Head of caudate nucleus (tissue), 42 donors: Measurements from ENCODE around the gene SHCBP1L.

Experiments
- DNase-seq, 42 donors: peaks; one replicate each; pipeline versions ENCODE4 v3.0.0 to v3.0.0-alpha.2; 2020 to 2021; ENCODE audit warnings: mixed read lengths in 7 of 42
- intact Hi-C: fragments of 100-400 bp; cut with DNase I; formaldehyde crosslinking; loops from one replicate; pipeline ENCODE4 v1.15.0; 2022

The SHCBP1L gene

DNA sequence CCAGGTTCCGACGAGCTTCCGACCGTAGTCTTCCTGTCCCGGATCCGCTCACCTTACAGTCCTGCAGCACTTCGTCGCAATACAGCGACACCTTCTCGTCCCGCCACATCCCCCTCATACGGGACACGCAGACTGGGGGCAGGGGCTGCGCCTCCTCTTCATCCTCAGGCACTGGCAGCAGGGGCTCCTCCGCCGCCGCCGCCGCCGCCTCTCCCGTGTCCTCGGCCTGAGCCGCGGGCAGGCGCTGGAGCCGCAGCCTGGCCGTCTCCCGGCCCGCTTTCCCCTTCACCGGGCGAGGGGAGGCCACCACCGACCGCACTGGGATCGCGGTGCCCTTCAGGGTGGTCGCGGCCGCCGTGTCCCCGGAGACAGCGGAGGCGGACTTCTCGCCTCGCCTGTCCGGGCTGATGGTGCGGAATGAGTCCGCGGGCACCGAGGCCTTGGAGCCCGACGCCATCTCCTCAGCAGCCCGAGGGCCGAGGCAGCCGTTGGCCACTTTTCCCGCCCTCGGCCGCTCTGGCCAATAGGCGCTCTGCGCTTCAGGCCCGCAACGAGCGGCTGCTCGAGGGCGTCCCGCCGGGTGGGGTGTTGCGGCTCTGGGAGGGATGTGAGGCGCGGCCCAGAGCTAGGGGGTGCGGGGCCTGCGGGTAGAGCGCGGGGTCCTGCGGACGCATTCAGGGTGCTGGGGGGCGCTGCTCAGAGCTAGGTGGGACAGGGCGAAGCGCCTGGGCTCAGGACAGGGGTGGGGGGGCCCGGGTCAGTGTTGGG lies at the start of gene SHCBP1L:
TSS of gene SHCBP1L (minus strand) at position 490 of the 768 bp plus-strand sequence. CDS start at position 457, 33 bp downstream.
- intact Hi-C loops = no loop called here
- DNase-seq = no peak

DNA sequence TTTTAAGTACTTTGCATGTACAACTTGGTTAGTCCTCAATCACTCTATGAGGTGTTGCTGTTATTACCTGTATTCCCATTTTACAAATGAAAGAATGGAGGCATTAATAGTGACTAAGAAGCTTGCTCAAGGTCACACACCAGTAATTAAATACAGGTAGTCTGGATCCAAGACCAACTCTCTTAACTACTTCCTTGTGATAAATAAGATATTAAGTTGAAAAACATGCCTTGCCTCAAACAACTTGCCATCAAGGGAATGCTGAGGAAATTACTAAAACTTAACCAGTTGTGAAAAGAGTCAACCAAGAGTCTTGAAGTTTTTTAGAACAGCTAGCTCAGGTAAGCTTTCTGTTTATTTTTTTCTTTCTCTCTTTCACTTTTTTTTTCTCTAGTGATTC lies 49.3 kb upstream of the SHCBP1L start:
- intact Hi-C loops = no loop called here
- DNase-seq = no peak

DNA sequence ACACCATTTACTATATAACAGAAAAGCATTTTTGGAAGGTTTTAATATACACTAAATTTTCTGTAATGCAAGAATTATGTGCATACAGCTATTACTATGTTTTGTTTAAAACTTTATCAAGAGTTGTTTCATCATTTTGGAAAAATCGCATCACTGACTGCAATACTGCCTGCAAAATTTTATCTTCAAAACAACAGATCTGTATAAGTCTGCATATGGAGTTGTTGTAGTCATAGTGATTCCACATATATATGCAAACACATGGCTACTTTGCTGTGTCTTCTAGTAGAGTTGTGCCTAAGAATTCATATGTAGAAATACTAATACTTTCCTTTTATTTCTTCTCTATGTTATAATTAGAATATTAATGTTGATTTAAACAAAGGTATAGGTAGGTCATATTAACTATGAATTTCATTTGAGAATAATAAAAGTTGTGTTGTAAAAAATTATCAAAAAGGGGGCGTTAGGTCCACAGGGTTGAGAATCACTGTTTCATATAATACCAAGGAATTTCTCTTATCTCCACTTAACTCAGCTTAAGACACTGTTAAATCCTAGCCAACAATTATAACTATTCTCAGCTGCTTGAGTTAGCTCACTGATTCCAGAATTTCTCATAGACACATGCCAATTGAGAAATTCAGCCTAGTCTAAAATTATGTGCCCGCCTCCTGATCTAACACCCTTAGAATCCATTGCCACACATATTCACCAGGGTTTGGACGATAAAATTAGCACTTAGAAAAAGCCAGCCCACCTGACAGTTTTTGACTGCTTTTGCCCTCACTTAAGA lies 47.4 kb upstream of the SHCBP1L start:
- no peak for DNase-seq
- intact Hi-C loops = no loop called here

DNA sequence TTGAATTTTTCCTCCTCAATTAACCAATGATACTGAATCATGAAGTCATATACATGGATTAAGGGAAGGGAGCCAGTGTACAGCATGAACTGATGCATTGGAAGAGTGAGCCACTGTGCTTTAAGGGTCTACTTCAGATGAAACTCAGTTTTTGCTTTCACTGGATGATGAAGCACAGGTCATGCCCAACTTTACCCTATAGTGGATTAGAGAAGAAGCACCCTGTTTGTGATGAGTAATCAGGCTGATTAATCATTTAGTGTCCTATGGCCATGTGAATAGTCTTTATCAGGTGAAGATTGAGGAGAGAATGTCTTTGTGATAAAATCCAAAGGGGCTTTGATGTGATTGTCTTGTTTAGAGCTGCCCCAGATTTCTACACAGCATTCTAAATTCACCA lies 45.5 kb upstream of the SHCBP1L start:
- no peak for DNase-seq
- intact Hi-C loops = no loop called here

GRCh38 chr1:182996816-182997215 lies 43.9 kb upstream of the SHCBP1L start:
- intact Hi-C loops = no loop called here
- no peak for DNase-seq

- intact Hi-C loops = no loop called here
Observed at GRCh38 chr1:182995894-182996293, 42.9 kb upstream of the SHCBP1L start.

DNA sequence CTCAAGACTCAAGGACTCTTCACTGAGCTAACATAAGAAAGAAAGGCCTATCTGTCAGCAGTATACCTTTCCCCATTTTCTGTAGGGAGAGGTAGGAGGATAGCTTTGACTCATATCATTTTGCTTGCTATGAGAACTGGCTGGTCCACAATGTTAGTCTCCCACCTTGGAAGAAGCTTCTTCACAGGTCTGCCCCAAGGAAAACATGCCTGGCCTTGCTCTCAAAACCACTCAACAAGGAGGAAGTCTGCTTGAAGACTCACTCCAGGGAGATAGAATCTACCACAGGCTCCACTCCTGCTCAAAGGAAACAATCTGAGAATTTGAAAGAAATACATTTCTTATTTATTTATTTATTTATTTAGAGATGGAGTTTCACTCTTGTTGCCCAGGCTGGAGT lies 40.8 kb upstream of the SHCBP1L start:
- intact Hi-C loops = no loop called here
- DNase-seq = no peak

More at GRCh38 chr1:182995894-182996293, 42.9 kb upstream of the SHCBP1L start:
- DNase-seq = no peak

DNA sequence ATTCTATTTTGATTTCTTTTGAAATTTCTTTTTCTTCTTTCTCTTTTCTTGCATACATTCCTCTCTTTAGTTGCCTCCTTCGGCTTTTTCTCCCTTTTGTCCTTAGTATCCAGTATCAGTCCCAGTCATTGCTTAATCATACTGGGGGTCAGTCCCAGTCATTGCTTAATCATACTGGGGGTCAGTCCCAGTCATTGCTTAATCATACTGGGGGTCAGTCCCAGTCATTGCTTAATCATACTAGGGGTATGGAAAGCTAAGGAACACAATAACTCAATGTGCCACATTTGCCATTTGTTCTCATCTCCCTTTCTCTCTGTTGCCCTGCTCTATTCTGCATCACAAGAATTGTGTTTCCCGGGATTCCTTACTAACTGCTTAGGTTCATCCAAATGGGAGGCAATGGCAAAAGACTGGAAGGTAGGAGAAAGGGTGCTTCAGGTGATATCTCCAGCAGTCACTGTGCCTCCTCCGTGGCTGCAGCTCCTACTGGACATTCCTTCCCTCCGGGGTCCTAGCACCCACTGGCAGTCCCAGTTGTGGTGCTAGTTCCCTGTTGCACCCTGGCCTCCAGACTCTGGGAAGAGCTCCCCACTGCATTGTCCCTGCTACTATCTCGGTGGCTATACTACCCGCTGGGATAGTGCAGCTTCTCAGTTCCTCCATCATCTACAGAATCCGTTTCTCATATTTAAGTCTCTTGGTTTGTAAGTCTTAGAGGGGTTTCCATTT lies 37.6 kb upstream of the SHCBP1L start:
- no peak for DNase-seq
- intact Hi-C loops = no loop called here

DNA sequence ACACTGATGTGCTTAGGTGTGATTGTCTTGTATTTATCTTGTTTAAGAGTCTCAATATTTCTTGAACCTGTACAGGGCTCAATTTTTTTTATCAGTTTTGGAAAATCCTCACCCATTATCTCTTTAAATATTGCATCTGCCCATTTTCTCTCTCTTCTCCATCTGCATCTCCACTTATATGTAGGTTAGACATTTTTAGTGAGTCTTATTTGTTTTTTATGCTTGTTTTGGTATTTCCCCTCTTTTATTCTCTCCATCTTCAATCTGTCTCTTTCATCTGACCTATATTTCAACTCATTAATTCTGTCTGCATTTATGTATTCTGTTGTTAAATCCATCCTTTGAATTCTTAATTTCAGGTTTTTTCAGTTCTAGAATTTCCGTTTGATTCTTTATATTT lies 32.9 kb upstream of the SHCBP1L start:
- intact Hi-C loops = no loop called here
- DNase-seq = no peak

- intact Hi-C loops = no loop called here
- DNase-seq = no peak
Observed at GRCh38 chr1:182984621-182985020, 31.7 kb upstream of the SHCBP1L start.

GRCh38 chr1:182984138-182984537 lies 31.2 kb upstream of the SHCBP1L start:
- DNase-seq = peak in 5 of 42 donors; percentile 3 to 41 (median 19)

GRCh38 chr1:182978151-182978853 lies 25.3 kb upstream of the SHCBP1L start:
- DNase-seq = no peak
- intact Hi-C loops = no loop called here

More at GRCh38 chr1:182984138-182984537, 31.2 kb upstream of the SHCBP1L start:
- intact Hi-C loops = no loop called here

GRCh38 chr1:182977480-182977879 lies 24.5 kb upstream of the SHCBP1L start:
- DNase-seq = no peak

DNA sequence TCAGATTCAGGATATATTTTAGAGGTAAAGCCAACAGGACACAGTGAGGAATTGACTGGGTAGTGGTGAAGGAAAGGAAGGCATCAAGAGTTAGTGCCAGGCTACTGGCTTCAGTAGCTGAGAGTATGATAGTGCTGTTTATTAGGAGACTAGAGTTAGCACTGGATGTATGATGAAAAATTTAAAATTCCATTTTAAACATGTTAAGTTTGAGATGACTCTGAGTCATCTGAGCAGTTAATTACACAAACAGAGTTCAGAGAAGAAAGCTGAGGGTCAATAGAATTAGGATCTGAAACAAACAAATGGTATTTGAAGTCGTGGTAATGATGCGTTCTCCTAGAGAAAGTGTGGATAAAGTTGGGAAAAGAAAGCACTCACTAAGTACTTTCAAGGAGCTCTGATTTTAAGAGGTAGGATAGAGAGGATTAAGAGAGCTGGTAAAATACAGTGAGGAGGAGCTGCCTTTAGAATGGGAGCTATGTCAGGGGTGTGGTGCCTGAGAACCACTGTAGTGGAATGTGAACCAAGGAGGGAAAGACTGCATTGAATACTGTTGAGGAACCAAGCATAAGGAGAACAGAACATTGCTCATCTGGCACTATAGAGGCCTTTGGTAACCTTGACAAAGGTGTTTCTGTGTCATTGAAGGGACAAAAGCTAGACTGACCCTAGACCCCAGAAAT lies 21.7 kb upstream of the SHCBP1L start:
- no peak for DNase-seq
- intact Hi-C loops = no loop called here

More at GRCh38 chr1:182977480-182977879, 24.5 kb upstream of the SHCBP1L start:
- intact Hi-C loops = no loop called here

DNA sequence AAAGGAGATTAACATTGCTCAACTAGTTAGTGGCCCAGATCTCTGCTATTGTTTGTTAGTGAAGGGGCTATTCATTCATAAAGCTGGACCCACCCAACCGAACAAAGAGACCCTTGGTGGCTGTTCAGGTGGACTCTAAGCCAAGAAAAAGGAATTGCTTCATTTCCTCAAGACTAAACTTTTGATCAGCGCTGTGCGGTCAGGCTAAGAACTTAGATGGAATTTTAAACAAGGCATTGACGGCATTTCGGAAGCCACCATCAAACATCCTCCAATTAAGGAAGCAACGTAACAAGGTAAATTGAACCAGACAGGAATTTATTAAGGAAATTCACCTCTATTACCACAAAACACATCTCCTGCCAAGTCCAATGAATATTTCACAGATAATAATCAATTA lies 19.9 kb upstream of the SHCBP1L start:
- intact Hi-C loops = no loop called here
- no peak for DNase-seq

DNA sequence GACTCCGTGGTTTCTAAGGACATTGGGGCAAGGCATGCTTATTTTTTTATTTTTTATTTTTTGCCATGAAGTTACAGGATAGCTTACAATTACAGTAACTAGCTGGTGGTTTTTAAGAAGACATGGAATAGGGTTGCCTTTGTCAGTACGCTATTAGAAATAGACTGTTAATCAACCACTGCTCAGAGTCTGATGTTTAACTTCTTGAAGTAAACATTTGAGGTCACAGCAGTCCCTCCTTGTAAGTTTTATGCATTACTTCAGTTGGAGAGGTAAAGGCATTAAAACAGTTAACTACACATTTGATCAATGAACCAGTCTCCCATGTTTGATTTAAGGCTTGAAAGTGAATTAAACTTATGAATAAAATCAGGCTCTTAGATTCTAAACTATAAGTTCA lies 19.3 kb upstream of the SHCBP1L start:
- no peak for DNase-seq
- intact Hi-C loops = no loop called here

GRCh38 chr1:182971219-182971618 lies 18.3 kb upstream of the SHCBP1L start:
- intact Hi-C loops = no loop called here

More at GRCh38 chr1:182971219-182971618, 18.3 kb upstream of the SHCBP1L start:
- DNase-seq = no peak
